Cerebellar cortex (tissue), 1 donor: Measurements from ENCODE around the gene CREBRF.
A peak's percentile ranks its signal among the peaks of the same experiment; 100 is the strongest.

ENCODE experiments used
- DNase-seq: peaks from one replicate; pipeline ENCODE4 v3.0.0-alpha.2; 2015; ENCODE audit warnings: low spot score

CREBRF gene

DNA sequence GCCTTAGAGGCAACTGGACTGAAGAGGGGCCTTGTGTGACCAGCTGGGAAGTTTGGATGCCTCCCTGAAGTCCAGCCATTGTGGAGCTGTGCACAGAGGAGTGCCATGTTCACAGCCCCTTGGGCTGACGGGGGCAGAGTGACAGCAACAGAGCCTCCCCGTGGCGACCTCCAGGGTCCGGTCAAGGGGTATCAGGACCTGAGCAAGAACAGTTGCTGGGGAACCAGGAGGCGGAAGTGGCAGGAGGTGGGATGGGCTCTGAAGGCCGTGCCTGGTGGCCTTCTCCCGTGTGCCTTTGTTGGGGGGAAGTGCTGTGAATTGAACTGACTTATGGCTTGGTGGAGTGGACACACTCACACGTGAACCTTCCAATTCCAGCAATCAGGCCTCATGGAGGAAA is 102.2 kb downstream of the CREBRF start:
- no peak for DNase-seq

DNA sequence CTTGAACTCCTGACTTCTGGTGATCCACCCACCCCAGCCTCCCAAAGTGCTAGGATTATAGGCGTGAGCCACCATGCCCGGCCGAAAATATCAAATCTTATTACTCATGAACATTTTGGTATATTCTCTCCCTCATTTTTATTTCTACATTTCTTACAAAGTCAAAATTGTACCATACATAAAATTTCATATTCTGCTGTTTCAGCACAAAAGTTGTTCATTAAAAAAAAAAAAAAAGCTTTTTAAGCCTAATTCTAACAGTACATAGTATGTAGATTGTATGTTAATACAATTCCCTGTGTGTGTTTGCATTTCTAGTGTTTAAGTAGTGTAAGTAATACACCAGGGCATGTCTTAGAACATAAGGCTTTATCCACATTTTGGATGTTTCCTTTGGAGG is 103.1 kb downstream of the CREBRF start:
- DNase-seq = no peak

DNA sequence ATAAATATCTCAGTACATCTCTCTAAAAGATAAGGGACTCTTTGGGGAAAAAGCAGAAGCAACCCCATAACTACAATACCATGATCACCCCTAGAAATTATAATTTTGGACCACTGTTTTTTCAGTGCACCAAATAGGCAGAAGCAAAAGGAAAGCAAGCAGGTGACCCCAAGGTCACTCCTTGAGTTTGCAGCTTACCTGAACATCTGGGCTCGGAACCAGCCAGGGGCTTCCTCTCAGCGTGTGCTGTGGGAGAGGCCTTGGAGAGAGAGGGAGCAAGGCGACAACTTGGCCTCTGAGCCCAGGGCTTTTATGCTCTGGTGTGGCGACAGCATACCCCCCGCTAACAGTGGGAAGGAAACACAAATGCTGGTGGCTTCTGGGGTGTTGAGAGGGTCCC is 105.0 kb downstream of the CREBRF start:
- DNase-seq = no peak

DNA sequence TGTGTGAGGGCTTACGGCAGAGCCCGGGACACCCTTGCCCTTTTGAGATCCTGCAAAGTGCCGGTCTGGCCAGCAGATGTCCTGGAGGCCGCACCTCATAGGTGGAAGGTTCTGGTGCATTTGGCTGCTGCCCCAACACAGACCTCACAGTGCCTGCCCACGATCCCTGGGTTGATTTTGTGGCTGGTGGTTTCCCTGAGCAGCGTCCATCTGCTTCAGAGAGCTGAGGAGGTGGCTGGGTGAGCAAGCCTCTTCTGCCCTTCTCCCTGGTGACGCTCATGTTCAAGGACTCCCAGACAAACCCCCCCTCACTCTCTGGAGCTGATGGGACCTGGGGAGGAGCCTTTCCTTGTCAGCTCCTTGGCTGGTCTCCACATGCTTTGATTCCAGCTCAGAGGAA is 107.1 kb downstream of the CREBRF start:
- DNase-seq = peak; percentile 50

DNA sequence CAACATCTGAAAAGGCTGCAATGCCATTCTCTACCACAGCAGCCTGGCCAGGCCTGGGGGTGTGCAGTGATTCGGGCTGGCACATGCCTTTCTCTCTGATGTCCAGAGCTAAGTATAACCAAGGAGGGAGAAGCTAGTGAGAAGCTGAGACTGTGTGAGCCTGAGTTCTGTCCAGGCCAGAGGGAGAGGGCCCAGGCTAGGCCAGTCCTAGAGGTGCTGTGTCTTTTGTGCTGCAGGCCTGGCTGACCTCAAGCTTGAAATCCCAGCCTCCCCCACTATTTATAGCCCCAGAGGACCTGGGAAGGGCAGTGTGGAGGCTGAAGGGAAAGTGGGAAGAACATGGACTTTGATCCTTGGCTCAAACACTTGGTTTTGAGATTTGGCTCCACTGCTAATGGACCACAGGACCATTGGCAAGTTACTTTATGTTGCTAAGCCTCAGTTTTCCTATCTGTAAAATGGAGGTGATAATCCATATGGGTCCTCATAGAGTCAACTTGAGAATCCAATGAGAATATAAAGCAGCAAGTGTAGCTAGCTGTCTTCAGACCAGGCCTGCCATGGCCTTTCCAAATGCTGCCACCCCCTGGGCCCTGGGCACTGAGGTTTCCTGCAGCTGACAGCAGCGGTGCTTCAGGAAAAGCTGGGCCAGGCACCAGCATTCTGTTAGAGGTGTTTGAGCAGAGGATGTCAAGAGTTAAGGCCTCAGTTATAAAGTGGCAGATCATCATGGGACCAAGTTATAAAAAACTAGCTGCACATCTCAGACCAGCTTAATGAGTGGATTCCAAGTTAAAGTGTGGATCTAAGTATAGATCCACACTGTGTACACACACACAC is 109.2 kb downstream of the CREBRF start:
- DNase-seq = no peak

DNA sequence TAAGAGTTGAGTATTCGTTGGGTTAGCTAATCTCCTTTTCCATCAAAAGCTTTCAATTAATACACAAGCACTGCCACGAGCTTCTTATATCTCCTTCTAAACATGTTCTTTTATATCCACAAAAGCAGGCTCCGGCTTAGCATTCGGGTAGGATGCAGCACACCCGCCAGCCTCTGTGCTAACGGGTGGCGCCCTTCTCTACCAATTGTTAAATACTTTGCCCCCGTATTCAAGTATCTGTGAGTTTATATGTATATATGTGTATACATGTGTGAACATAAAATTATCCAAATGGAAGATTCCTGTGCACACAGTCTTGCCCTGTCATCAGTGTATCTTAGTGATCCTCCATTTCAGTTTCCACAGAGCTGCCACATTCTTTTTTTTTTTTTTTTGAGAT is 116.0 kb downstream of the CREBRF start:
- no peak for DNase-seq

DNA sequence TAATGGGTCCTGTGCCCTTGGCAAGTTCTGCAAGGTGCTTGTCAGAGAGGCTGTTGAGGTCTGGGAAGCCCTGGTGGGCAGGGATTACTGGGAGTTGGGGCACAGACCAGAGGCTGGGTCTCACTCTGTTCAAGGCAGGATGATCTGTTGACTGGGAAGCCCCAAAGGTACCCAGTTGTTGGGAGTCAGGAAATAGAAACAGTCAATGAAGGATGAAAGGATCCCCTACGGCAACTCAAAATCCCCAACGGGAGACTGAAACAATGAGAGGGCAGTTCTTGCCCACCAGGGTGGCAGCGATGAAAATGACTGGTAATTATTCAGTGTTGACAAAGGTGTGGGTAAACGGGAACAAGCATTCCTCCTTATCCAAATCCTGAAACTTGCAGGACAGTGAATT is 119.4 kb downstream of the CREBRF start:
- no peak for DNase-seq

DNA sequence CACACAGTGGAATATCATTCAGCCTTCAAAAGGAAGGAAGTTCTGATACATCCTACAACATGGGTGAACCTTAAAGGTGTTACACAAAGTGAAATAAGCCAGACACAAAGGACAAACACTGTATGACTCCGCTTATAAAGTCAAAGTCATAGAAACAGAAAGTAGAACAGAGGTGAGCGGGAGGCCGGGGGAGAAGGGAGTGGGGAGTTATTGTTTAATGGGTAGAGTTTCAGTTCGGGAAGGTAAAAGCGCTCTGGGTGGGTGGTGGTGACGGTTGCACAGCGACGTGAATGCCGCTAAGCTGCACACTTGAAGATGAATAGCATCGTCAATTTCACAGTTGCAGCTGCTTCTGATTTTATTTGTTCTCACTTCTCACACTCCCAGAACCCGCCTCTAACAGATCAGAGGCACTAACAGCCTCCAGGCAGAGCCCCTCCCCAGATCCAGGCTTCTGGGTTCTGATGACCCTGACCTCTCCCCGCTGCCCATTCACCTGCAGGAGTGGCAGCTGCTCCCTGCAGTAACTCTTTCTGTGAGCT is 122.3 kb downstream of the CREBRF start:
- DNase-seq = no peak

DNA sequence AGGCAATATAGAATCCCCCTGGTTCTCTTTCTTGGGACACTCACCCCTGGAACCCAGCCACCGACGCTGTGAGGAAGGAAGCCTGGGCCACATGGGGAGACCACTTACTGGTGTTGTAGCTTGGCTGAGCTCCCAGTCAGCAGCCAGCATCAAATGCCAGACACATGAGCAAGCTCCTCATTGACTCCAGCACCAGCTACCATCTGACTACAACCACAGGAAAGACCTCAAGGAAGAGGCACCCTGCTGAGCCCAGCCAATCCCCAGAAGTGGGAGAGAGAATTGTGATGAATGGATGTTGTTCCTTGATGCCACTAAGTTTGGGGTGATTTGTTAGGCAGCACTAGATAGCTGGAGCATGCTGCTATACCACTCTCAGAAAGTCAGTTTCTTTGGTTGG is 124.2 kb downstream of the CREBRF start:
- no peak for DNase-seq

DNA sequence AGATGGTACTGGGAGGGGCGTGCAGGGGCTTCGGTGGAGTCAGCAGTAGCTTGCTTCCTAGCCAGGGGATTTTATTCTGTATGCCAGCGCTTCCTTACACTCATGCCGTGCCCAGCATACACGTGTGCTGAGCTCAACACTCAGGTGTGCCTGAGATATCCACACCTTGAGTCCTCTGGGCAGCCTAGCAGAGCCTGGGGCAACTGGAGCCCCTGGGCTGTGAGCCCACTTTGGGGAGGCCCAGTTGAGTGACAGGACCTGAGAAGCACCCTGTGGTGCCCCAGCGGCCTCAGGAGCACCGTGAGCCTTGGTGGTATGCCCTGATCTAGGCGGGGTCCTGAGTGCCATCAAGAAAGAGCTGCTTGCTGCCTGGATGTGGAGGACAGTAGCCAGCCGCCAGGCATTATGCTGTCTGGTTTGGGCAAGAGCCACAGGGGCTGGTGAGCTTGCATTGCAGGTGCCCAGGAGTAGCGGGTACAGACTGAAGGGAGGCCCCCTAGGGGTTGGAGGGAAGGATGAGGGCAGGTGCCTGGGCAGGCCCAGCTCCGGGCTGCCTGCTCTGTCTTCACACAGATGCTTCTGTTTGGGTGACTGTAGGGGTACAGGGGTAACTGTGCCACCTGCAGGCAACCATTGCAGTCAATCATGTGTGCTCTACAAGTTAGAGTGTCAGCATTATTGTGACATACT is 131.0 kb downstream of the CREBRF start:
- no peak for DNase-seq

DNA sequence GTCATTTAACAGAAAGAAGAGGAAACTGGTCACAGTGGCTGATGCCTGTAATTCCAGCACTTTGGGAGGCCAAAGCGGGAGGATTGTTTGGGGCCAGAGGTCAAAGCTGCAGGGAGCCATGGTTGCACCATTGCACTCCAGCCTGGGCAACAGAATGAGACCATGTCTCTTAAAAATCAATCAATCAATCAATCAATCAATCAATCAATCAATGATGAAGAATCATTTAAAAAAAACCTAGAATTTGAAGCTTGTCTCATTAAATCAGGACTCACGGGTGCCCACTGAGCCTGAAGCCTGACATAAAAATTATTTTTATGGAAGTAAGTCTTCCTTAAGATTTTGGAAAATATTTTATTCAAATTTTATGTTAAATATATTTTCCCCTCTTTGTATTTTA is 132.1 kb downstream of the CREBRF start:
- no peak for DNase-seq
